Measurements from ENCODE around the gene ACBD6.

DNA sequence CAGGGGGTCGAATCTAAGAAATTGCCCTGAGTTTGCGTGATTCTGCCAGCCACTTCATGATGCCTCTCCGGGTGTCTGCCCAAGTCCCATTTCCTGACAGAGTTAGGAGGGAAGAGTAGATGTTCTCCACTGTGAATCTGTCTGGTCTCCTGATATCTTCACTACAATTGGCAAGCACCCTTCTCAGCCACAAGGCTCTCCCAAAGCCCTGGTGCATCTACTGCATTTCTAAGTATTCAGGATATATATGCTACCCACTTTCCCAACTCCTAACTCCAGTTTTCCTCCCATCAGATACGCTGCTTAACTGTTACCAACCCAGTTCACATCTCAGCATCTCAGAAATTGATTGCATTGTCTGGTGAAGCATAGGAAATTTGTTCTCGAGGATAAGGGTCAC, 30.5 kb upstream of the ACBD6 start:
- TF ChIP-seq, protein P1, sequence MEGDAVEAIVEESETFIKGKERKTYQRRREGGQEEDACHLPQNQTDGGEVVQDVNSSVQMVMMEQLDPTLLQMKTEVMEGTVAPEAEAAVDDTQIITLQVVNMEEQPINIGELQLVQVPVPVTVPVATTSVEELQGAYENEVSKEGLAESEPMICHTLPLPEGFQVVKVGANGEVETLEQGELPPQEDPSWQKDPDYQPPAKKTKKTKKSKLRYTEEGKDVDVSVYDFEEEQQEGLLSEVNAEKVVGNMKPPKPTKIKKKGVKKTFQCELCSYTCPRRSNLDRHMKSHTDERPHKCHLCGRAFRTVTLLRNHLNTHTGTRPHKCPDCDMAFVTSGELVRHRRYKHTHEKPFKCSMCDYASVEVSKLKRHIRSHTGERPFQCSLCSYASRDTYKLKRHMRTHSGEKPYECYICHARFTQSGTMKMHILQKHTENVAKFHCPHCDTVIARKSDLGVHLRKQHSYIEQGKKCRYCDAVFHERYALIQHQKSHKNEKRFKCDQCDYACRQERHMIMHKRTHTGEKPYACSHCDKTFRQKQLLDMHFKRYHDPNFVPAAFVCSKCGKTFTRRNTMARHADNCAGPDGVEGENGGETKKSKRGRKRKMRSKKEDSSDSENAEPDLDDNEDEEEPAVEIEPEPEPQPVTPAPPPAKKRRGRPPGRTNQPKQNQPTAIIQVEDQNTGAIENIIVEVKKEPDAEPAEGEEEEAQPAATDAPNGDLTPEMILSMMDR (IDR thresholded peaks at IDR 0.05; ENCODE audit: low read depth, low read length, missing input control): no peak
- TF ChIP-seq NR2F2 (IDR thresholded peaks at IDR 0.05) (no peak), REST (IDR thresholded peaks at IDR 0.05) (no peak), TAF1 (conservative IDR thresholded peaks at IDR 0.05) (no peak), YY1 (IDR thresholded peaks at IDR 0.05) (no peak), FOXA1 (IDR thresholded peaks at IDR 0.05) (no peak), JUND (IDR thresholded peaks at IDR 0.05) (no peak), RXRA (IDR thresholded peaks at IDR 0.05) (no peak), GABPA (IDR thresholded peaks at IDR 0.05 in 1 of 2, conservative IDR thresholded peaks at IDR 0.05 in 1 of 2) (no peak), SP1 (IDR thresholded peaks at IDR 0.05) (no peak), HNF4A (conservative IDR thresholded peaks at IDR 0.05) (no peak)
- TF ChIP-seq, protein P2, sequence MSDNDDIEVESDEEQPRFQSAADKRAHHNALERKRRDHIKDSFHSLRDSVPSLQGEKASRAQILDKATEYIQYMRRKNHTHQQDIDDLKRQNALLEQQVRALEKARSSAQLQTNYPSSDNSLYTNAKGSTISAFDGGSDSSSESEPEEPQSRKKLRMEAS (IDR thresholded peaks at IDR 0.05): no peak
- TF ChIP-seq, protein P3, sequence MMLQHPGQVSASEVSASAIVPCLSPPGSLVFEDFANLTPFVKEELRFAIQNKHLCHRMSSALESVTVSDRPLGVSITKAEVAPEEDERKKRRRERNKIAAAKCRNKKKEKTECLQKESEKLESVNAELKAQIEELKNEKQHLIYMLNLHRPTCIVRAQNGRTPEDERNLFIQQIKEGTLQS (IDR thresholded peaks at IDR 0.05): no peak

Data from liver (tissue), 3 donors.